Measurements from ENCODE around the gene PTGES.
A peak's percentile ranks its signal among the peaks of the same experiment; 100 is the strongest.

The PTGES gene

GRCh38 chr9:129756191-129756590, 3.3 kb upstream of the PTGES start:
- no peak for TF ChIP-seq NFIC (IDR thresholded peaks at IDR 0.05)
- no peak for TF ChIP-seq TEAD4 (IDR thresholded peaks at IDR 0.05)
- TF ChIP-seq TCF12 (IDR thresholded peaks at IDR 0.05; ENCODE audit: low read depth), result no peak
- TF ChIP-seq RAD21 (IDR thresholded peaks at IDR 0.05; ENCODE audit: low read depth), result no peak
- no peak for TF ChIP-seq ZBTB7A (IDR thresholded peaks at IDR 0.05; ENCODE audit: low read depth)
- no peak for TF ChIP-seq REST (IDR thresholded peaks at IDR 0.05; ENCODE audit: low read depth)
- TF ChIP-seq YY1 (IDR thresholded peaks at IDR 0.05; ENCODE audit: low read depth), result no peak
- TF ChIP-seq CREB1 (IDR thresholded peaks at IDR 0.05; ENCODE audit: low read depth), result no peak
- TF ChIP-seq EGR1 (IDR thresholded peaks at IDR 0.05), result no peak
- no peak for TF ChIP-seq USF1 (IDR thresholded peaks at IDR 0.05)
- TF ChIP-seq EP300 (IDR thresholded peaks at IDR 0.05; ENCODE audit: borderline replicate concordance), result no peak
- no peak for TF ChIP-seq FOXM1 (IDR thresholded peaks at IDR 0.05; ENCODE audit: borderline replicate concordance, low read depth)
- no peak for TF ChIP-seq TAF1 (IDR thresholded peaks at IDR 0.05; ENCODE audit: low read depth)
- TF ChIP-seq CEBPB (IDR thresholded peaks at IDR 0.05), result no peak
- TF ChIP-seq MAX (IDR thresholded peaks at IDR 0.05), result no peak

- TF ChIP-seq YY1 (IDR thresholded peaks at IDR 0.05; ENCODE audit: low read depth) (no peak), NFIC (IDR thresholded peaks at IDR 0.05) (no peak), EP300 (IDR thresholded peaks at IDR 0.05; ENCODE audit: borderline replicate concordance) (no peak), REST (IDR thresholded peaks at IDR 0.05; ENCODE audit: low read depth) (no peak), RAD21 (IDR thresholded peaks at IDR 0.05; ENCODE audit: low read depth) (no peak), FOXM1 (IDR thresholded peaks at IDR 0.05; ENCODE audit: borderline replicate concordance, low read depth) (no peak), TCF12 (IDR thresholded peaks at IDR 0.05; ENCODE audit: low read depth) (no peak), ZBTB7A (IDR thresholded peaks at IDR 0.05; ENCODE audit: low read depth) (no peak), TEAD4 (IDR thresholded peaks at IDR 0.05) (no peak), TAF1 (IDR thresholded peaks at IDR 0.05; ENCODE audit: low read depth) (no peak), USF1 (IDR thresholded peaks at IDR 0.05) (no peak)
Measured at GRCh38 chr9:129755151-129755550, 2.3 kb upstream of the PTGES start.

DNA sequence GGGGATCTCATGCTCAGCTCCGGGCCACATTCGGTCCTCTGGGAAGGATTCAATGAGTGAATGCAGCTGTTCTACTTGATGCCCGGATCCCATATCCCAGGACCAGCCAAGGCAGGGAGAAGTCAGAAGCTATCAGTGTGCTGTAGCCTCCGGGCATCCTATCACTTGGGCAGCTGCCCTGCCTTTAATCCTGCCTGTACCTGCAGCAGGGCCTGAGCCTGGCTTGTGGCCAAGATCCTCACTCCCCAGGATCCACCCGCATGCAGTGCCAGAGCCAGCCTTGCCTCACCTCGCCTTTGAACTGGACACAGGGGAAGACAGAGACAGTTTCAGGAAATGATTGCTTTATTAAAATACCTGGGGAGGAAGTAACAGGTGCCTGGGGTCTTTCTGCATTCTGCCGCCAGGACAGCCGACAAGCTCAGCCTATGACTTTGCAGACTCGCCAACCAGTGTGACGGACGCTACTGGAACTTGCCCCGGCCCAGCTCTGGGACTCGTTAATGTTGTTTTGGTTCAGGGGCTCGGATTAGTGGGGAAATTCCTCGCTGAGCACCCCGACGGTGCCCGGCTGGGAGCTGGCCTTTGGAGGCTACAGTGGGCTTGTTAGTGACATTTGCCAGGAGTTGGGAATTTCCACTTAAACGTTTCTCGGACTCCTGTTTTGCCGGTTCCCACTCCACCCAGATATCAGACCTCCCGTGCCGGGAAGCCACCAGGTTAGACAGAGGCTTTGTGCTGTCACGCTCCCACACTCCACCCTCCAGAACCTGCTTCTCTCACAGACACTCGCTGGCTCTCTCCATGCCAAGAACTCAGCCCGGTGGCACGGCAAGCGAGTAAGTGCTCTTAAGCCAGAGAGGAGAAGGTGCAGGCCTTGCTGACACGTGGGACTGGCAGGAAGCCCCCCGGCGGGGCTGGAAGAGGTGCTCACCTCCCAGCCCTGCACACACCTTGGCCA, 721 bp downstream of the PTGES start:
- TF ChIP-seq NFIC (IDR thresholded peaks at IDR 0.05) (peak; percentile 61; the same call in 1 of the 2 replicates), TAF1 (IDR thresholded peaks at IDR 0.05; ENCODE audit: low read depth) (no peak), ZBTB7A (IDR thresholded peaks at IDR 0.05; ENCODE audit: low read depth) (peak; percentile 34; the same call in 1 of the 2 replicates), YY1 (IDR thresholded peaks at IDR 0.05; ENCODE audit: low read depth) (no peak), USF1 (IDR thresholded peaks at IDR 0.05) (no peak)

GRCh38 chr9:129750013-129750638, 2.7 kb downstream of the PTGES start:
- TF ChIP-seq TCF12 (IDR thresholded peaks at IDR 0.05; ENCODE audit: low read depth) (no peak), ZBTB7A (IDR thresholded peaks at IDR 0.05; ENCODE audit: low read depth) (no peak), TAF1 (IDR thresholded peaks at IDR 0.05; ENCODE audit: low read depth) (no peak), NFIC (IDR thresholded peaks at IDR 0.05) (no peak), EP300 (IDR thresholded peaks at IDR 0.05; ENCODE audit: borderline replicate concordance) (no peak), FOXM1 (IDR thresholded peaks at IDR 0.05; ENCODE audit: borderline replicate concordance, low read depth) (no peak), EGR1 (IDR thresholded peaks at IDR 0.05) (no peak), TEAD4 (IDR thresholded peaks at IDR 0.05) (no peak), MAX (IDR thresholded peaks at IDR 0.05) (no peak), RAD21 (IDR thresholded peaks at IDR 0.05; ENCODE audit: low read depth) (no peak)

- no peak for TF ChIP-seq EP300 (IDR thresholded peaks at IDR 0.05; ENCODE audit: borderline replicate concordance)
Measured at GRCh38 chr9:129749575-129749974, 3.3 kb downstream of the PTGES start.

All from Ishikawa (cell line).